Neural progenitor cell (in vitro differentiated cells): ENCODE measurements around the gene POR. TPM values are rescaled to one million over a fixed set of nuclear protein-coding genes. Genes with fewer than 3 reads are reported as not detected.
"Not testable (repeated sequence)": the region's sequence is repeated elsewhere in the genome, so short reads cannot be mapped to it uniquely, and the experiment has no call there.

ENCODE experiments used
- DNase-seq: peaks from one replicate; pipeline ENCODE4 v3.0.0-alpha.2; 2016; ENCODE audit warnings: low spot score
- H2AFZ ChIP-seq: fragments of 200-600 bp; sonication (generic); replicated peaks from 2 replicates; pipeline ENCODE4 v1.6.1; 2016; ENCODE audit warnings: antibody characterized with exemption
- H3F3A ChIP-seq: fragments of 200-600 bp; sonication (generic); 2 replicates; pipeline ENCODE4 v1.6.1; 2016; ENCODE audit warnings: antibody characterized with exemption, low read depth
- H3K27ac ChIP-seq: fragments of 200-600 bp; sonication (generic); 2 replicates; pipeline ENCODE4 v1.5.1; 2016; ENCODE audit warnings: mild to moderate bottlenecking
- H3K27me3 ChIP-seq: fragments of 200-600 bp; sonication (generic); 2 replicates; pipeline ENCODE4 v1.6.1; 2016; ENCODE audit warnings: mild to moderate bottlenecking, moderate library complexity
- H3K36me3 ChIP-seq: fragments of 200-600 bp; sonication (generic); 2 replicates; pipeline ENCODE4 v1.5.1; 2016
- H3K4me1 ChIP-seq: fragments of 200-600 bp; sonication (generic); 2 replicates; pipeline ENCODE4 v1.6.1; 2016; ENCODE audit warnings: mixed run types
- H3K4me2 ChIP-seq: fragments of 200-600 bp; sonication (generic); 2 replicates; pipeline ENCODE4 v1.6.1; 2016
- H3K4me3 ChIP-seq: fragments of 200-600 bp; sonication (generic); 2 replicates; pipeline ENCODE4 v1.5.1; 2016
- H3K79me2 ChIP-seq: fragments of 200-600 bp; sonication (generic); 2 replicates; pipeline ENCODE4 v1.6.1; 2016; ENCODE audit warnings: low read depth
- H3K9ac ChIP-seq: fragments of 200-600 bp; sonication (generic); 2 replicates; pipeline ENCODE4 v1.6.1; 2016
- H3K9me3 ChIP-seq: fragments of 200-600 bp; sonication (generic); 2 replicates; pipeline ENCODE4 v1.5.1; 2016; ENCODE audit warnings: low read depth
- H4K20me1 ChIP-seq: fragments of 200-600 bp; sonication (generic); 2 replicates; pipeline ENCODE4 v1.6.1; 2016; ENCODE audit warnings: low read depth
- H3K27ac Mint-ChIP-seq: 3 replicates; pipeline ENCODE4 v1.8.0; 2021; ENCODE audit warnings: mixed read lengths
- H3K27me3 Mint-ChIP-seq: 2 replicates; pipeline ENCODE4 v1.8.0; 2022; ENCODE audit warnings: low read depth, mild to moderate bottlenecking, inconsistent platforms, moderate library complexity, mixed read lengths; ENCODE audit not compliant: insufficient read depth
- H3K36me3 Mint-ChIP-seq: 3 replicates; pipeline ENCODE4 v1.8.0; 2021; ENCODE audit warnings: mixed read lengths
- H3K4me1 Mint-ChIP-seq: 3 replicates; pipeline ENCODE4 v1.8.0; 2021; ENCODE audit warnings: mixed read lengths
- H3K4me3 Mint-ChIP-seq: 3 replicates; pipeline ENCODE4 v1.8.0; 2021; ENCODE audit warnings: mild to moderate bottlenecking, moderate library complexity, mixed read lengths
- H3K9me3 Mint-ChIP-seq: 3 replicates; pipeline ENCODE4 v1.8.0; 2020; ENCODE audit warnings: mixed read lengths
- CTCF ChIP-seq: fragments of 200-600 bp; sonication (generic); IDR thresholded peaks from 2 replicates; pipeline ENCODE4 v1.5.1; 2017; ENCODE audit warnings: antibody characterized with exemption, mild to moderate bottlenecking
- EZH2 ChIP-seq: fragments of 200-600 bp; sonication (generic); IDR thresholded peaks from 2 replicates; pipeline ENCODE4 v1.6.1; 2017; ENCODE audit warnings: antibody characterized with exemption, mild to moderate bottlenecking, moderate library complexity
- EZH2phosphoT487 ChIP-seq: fragments of 200-600 bp; sonication (generic); IDR thresholded peaks from 2 replicates; pipeline ENCODE4 v1.6.1; 2017; ENCODE audit warnings: antibody characterized with exemption
- total RNA-seq: library from RNA; depleted of rRNA; stranded (reverse); fragments of >200 nt; gene quantifications from 2 replicates; pipeline ENCODE4 v1.2.3, GENCODE V29; 2015; ENCODE audit warnings: low replicate concordance

POR gene
- total RNA-seq, 1 donor from 2014 or later: 38.6 TPM

- H3K27me3 ChIP-seq: no peaks in the 10 kb centered on the region
- H3K9me3 Mint-ChIP-seq: no peaks in the 10 kb centered on the region
- H3K36me3 Mint-ChIP-seq: peaks cover 20% of the 10 kb centered on the region
- no peak overlapping the region for H2AFZ ChIP-seq
- peaks cover 21% of the 10 kb centered on the region for H3K4me1 Mint-ChIP-seq
- no peak overlapping the region for H3K9ac ChIP-seq
- no peaks in the 10 kb centered on the region for H3K4me1 ChIP-seq
- no peak overlapping the region for H3K4me2 ChIP-seq
- H3K27ac Mint-ChIP-seq: no peak overlapping the region
- no peak overlapping the region for H3K4me3 ChIP-seq
- H3F3A ChIP-seq: no peaks in the 10 kb centered on the region
- peaks cover 5% of the 10 kb centered on the region for H3K27me3 Mint-ChIP-seq
- H3K4me3 Mint-ChIP-seq: peak overlapping the region; percentile 49
- TF ChIP-seq EZH2phosphoT487 (no peak), CTCF (no peak), EZH2 (no peak)
- H3K36me3 ChIP-seq: no peaks in the 10 kb centered on the region
- no peak for DNase-seq
- no peaks in the 10 kb centered on the region for H3K79me2 ChIP-seq
- H4K20me1 ChIP-seq: peaks cover 25% of the 10 kb centered on the region
- no peaks in the 10 kb centered on the region for H3K9me3 ChIP-seq
- H3K27ac ChIP-seq: no peak overlapping the region
Measured at GRCh38 chr7:75889223-75889825, 25.6 kb upstream of the POR start.

GRCh38 chr7:75889826-75890225 is 25.1 kb upstream of the POR start:
- H3K4me2 ChIP-seq: no peak overlapping the region
- H3K9ac ChIP-seq: no peak overlapping the region
- no peaks in the 10 kb centered on the region for H3K79me2 ChIP-seq
- no peak overlapping the region for H2AFZ ChIP-seq
- peaks cover 21% of the 10 kb centered on the region for H4K20me1 ChIP-seq
- H3K27ac ChIP-seq: no peak overlapping the region
- no peaks in the 10 kb centered on the region for H3K36me3 ChIP-seq
- H3K9me3 Mint-ChIP-seq: no peaks in the 10 kb centered on the region
- peaks cover 16% of the 10 kb centered on the region for H3K36me3 Mint-ChIP-seq
- no peaks in the 10 kb centered on the region for H3K9me3 ChIP-seq
- H3K27ac Mint-ChIP-seq: no peak overlapping the region
- TF ChIP-seq EZH2 (no peak), EZH2phosphoT487 (no peak), CTCF (no peak)
- no peaks in the 10 kb centered on the region for H3K27me3 ChIP-seq
- H3K4me1 ChIP-seq: no peaks in the 10 kb centered on the region
- H3K4me3 ChIP-seq: no peak overlapping the region
- peaks cover 2% of the 10 kb centered on the region for H3K27me3 Mint-ChIP-seq
- peak overlapping the region; percentile 49 for H3K4me3 Mint-ChIP-seq
- peaks cover 21% of the 10 kb centered on the region for H3K4me1 Mint-ChIP-seq
- no peaks in the 10 kb centered on the region for H3F3A ChIP-seq
- no peak for DNase-seq

GRCh38 chr7:75891237-75891636 is 23.7 kb upstream of the POR start:
- peaks cover 13% of the 10 kb centered on the region for H4K20me1 ChIP-seq
- H3K4me3 Mint-ChIP-seq, H3K9me3 ChIP-seq, H3K27ac ChIP-seq, H3K9ac ChIP-seq, H3K4me1 ChIP-seq, H3K4me2 ChIP-seq, H2AFZ ChIP-seq, DNase-seq, H3K27me3 Mint-ChIP-seq, H3K9me3 Mint-ChIP-seq, H3K36me3 ChIP-seq, H3K27me3 ChIP-seq, H3K4me3 ChIP-seq, H3F3A ChIP-seq, H3K79me2 ChIP-seq: not testable (repeated sequence)
- H3K4me1 Mint-ChIP-seq: peaks cover 23% of the 10 kb centered on the region
- H3K36me3 Mint-ChIP-seq: peaks cover 13% of the 10 kb centered on the region
- peak overlapping the region; percentile 74 for H3K27ac Mint-ChIP-seq

GRCh38 chr7:75891815-75892411 is 23.0 kb upstream of the POR start:
- Histone ChIP-seq H3K4me2 (no peak overlapping the region), H3K27ac (no peak overlapping the region), H4K20me1 (peaks cover 13% of the 10 kb centered on the region), H3K36me3 (no peaks in the 10 kb centered on the region), H3K9me3 (no peaks in the 10 kb centered on the region), H3K27me3 (no peaks in the 10 kb centered on the region), H3K4me3 (no peak overlapping the region), H2AFZ (no peak overlapping the region), H3K79me2 (no peaks in the 10 kb centered on the region), H3F3A (no peaks in the 10 kb centered on the region), H3K4me1 (no peaks in the 10 kb centered on the region), H3K9ac (no peak overlapping the region)
- H3K4me3 Mint-ChIP-seq: no peak overlapping the region
- no peak for DNase-seq
- H3K36me3 Mint-ChIP-seq: peaks cover 13% of the 10 kb centered on the region
- no peaks in the 10 kb centered on the region for H3K9me3 Mint-ChIP-seq
- no peak for TF ChIP-seq EZH2phosphoT487
- no peak for TF ChIP-seq EZH2
- TF ChIP-seq CTCF: no peak
- H3K4me1 Mint-ChIP-seq: peaks cover 24% of the 10 kb centered on the region
- no peak overlapping the region for H3K27ac Mint-ChIP-seq
- peaks cover 2% of the 10 kb centered on the region for H3K27me3 Mint-ChIP-seq
